ENCODE results near the gene LRIT2.
A peak's percentile ranks its signal among the peaks of the same experiment; 100 is the strongest.
"Not testable (repeated sequence)": the region's sequence is repeated elsewhere in the genome, so short reads cannot be mapped to it uniquely, and the experiment has no call there.

LRIT2 gene

DNA sequence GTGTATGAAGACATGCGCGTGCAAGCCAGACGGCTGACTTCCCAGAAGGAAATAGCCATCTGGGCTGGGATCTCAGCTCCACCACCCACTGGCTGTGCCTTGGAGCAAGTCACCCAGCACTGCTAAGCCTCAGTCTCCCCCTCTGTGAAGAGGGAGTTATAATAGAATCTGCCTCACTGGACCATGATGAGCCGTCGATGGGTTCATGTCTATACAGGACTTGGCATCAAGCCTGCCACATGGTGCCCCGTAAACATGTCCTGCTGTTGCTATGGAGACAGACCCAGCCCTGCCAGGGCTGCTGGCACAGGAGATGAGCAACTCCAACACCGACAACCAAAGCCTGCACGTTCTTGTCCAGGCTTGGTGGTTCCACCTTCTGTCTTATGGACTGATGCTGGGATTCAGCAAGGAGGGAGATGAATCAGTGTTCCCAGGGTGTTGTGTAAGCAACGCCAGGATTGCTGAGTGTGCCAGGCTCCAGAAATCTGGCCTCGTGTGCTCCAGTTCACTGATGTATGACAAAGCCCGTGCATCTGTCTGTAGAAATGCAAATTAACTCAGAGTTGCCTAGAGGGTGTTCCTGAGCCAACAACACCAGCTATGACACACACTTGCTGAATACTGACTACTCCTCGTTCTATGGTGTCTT, 46.2 kb downstream of the LRIT2 start:
- no peak for DNase-seq

DNA sequence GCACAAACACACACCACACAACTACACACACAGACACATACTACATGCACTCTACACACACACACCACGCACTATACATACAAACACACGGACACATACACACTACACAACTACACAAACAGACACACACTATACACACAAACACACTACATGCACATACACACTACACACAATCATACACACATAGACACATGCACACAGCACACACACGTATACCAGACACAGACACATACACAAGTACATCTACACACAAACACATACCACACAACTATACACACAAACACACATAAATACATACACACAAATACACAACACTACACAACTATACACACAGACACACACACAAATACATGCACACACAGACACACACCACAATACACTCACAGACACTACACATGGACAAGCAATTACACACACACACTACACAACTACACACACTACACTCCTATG, 47.2 kb downstream of the LRIT2 start:
- DNase-seq, result peak; percentile 20

DNA sequence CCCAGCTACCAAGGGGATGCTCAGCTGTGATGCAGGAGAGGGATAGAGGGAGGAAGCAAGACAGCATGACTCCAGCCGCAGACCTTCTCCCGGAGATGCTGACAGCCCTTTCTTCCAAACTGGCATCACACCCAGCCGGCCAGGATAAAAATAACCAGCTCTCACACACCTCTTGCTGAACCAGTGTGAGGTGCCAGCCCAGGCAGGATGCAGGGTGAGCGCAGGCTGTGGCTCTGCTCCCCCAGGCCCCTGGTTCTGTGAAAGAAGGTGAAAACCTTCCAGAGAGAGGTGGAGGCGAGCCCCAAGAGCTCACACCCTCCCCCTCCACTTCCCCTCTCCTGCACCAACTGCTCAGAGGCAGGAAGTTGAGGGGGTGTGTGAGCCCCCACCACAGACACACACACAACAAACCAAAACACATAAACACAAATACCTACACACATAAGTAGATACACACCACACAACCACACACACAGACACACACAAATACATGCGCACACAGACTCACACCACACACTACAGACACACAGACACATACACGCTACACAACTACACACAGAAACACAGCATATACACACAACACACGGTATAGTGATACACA, 47.7 kb downstream of the LRIT2 start:
- peak; percentile 56 for DNase-seq

DNA sequence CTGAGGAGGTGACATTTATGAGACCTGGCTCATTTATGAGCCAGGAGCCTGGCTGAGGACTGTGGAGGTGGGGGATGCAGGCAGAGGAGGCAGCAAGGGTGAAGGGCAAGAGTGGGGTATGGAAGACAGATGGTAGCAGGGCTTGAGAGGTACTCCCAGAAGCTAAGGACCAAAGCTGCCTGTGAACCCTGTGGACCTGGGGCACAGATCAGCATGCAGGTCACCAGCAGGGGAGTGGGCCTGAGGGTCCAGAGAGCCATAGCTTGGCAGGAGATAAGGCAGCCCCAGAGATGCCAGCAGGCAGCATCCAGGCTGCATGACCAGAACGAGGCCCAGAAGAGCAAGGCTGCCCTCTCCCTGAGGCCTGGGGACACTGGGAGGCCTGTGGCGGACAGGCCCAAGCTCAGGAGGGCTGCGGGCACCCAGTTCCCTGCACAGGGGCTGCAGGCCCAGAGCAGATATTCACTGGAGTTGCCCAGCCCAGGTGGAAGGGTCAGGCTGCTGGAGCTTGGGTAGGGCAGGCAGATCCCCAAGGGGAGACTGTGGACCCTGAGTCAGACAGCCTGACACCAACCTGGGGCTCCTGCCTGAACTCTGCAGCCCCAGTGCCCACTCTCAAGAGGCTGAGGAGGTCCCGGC, 48.4 kb downstream of the LRIT2 start:
- peak; percentile 49 for DNase-seq

DNA sequence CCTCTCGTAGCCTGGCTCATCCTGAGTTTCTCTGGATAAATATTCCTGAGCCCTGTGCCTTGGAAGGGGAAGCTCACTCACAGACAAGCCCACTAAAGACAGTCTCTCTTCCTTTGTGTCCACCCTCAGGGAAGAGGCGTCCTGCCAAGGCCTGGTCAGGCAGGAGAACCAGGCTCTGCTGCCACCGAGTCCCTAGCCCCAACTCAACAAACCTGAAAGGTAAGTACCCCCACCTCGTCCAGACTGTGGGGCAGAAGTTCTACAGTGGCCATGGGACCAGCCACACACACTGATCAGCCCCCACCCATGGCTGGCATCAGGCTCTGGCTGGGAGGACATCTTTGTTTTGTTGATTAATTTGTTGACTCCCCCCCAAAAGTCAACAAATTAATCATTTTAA, 49.0 kb downstream of the LRIT2 start:
- DNase-seq, result peak; percentile 38

DNA sequence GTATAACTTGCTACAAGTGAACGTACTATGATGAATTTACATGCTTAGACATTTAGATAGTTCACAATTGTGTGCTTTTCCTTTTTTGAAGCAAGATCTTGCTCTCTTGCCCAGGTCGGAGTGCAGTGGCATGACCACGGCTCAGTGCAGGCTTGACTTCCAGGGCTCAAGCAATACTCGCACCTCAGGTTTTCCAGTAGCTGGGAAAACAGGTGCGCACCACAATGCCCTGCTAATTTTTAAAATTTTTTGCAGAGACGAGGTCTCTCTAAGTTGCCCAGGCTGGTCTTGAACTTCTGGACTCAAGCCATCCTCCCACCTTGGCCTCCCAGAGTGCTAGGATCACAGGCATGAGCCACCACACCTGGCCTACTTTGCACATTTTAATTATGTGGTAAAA, 49.9 kb downstream of the LRIT2 start:
- DNase-seq, result no peak

DNA sequence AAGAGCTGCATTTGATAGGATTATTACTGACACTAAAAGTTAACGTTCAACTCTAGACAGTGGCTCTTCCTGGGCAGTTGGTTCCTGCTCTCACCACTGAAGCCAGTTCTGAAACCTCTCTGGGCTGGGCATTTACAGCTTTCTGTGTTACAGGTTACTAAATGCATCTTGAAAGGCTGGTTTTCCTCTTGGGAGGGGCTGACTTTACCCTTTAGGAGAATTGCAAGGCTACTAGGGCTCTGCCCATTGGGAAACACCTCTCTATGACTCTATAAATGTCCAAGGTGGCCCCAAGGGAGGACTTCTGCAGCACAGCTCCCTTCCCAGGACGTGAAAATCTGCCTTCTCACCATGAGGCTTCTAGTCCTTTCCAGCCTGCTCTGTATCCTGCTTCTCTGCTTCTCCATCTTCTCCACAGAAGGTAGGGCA, 51.8 kb downstream of the LRIT2 start, which contains the start of gene GPR15LG:
Gene GPR15LG, plus strand, starts transcription at position 301 of the 429 bp plus-strand sequence. Its CDS starts 51 bp downstream, at position 352.
- DNase-seq, result no peak

DNA sequence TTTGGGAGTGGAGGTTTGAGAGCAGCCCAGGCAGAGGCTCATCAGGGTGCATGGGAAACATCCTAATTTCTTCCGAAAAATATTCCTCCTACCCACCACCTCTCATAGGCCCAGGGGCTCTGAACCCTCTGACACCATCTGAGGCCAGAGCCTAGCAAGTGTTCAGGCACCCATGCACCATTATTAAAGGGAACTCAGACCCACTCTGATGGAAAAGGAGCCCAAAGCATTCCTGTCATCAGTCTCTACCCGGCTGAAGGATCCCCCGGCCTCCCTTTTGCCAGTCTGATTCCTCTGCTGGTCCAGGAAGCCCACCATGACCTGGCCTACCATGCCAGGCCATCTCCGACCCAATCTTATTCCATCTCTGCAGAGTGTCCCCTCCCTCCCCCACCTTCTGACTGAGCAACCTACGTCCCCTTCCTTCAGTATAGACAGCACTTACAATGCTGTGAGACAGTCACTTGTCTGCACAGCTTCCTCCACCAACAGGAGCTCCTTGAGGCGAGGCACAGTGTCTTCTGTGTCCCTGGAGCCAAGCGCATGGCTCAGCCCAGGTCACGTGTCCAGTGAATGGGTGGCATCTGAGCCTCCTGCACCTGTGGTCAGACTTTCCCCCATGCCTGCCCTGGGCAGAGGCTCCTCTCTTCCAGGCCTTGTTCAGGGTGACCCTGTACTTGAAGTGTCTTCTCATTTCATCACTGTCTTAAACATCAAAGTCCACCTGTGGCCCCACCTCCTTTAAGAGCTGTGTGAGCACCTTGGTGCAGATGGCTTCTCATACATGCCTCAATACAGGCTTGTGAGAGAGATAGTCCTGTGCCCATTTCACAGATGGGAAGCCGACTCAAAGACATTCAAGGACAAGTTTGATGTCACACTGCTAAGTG, 52.6 kb downstream of the LRIT2 start:
- no peak for DNase-seq

DNA sequence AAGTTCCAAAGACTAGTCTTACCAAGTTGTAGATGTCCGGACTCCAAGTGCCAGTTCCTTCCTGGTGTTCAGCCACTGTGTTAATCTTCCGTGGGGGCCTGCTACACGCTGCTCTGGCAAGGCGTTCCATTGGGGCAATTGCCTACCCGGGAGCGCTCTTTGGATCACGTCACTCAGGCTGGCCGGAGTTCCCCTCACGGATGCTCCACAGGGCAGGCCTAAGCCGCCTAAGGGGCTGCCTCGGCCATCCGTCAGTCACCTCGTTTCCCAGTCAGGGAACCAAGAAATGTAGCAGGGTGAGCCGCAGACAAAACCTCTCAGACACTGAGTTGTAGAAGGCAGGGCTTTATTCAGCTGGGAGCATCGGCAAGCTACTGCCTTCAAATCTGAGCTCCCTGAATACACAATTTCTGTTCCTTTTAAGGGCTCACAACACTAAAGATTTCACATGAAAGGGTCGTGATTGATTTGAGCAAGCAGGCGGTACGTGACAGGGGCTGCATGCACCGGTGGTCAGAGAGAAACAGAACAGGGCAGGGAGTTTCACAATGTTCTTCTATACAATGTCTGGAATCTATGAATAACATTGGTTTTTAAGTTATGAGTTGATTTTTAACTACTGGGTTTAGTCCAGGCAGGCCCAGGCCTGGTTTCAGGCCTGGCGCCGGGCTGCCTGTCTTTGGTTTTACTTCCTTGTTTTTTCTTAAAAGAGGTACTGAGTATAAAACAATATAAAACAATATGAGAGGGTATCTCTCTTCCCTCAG, 53.5 kb downstream of the LRIT2 start:
- not testable (repeated sequence) for DNase-seq

DNA sequence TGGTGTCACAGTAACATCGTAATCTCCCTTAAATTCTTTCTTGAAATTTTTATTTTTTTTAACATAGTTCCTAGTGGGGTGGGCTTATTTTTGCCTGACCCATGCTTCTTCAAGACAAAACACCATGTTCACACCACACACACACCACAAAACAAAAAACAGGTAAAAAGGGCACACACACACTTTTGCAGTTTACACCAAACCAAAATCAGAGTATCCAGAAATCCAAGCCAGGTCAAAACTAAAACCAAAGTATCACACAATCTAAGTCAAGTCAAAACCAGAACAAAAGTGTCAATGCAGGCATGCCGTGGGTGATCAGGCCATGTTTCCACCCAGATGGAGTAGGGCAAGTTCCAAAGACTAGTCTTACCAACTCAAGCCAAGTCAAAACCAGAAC, 54.1 kb downstream of the LRIT2 start:
- not testable (repeated sequence) for DNase-seq

Data from activated CD8-positive, alpha-beta memory T cell treated with anti-CD3 and anti-CD28 coated beads, Interleukin-2, amount 50 U/mL, for 48 hours (primary cell).